Loucy (cell line): ENCODE results near the gene CAMTA1.

ENCODE experiments used
- EZH2phosphoT487 ChIP-seq: fragments of 200-600 bp; IDR thresholded peaks from 2 replicates; pipeline ENCODE4 v1.6.1; 2018; ENCODE audit warnings: antibody characterized with exemption, mild to moderate bottlenecking, moderate library complexity, borderline replicate concordance
- TF ChIP-seq, protein P1 (sequence below): fragments of 200-600 bp; sonication (generic); conservative IDR thresholded peaks from 2 replicates; pipeline ENCODE4 v1.5.1; 2014; ENCODE audit warnings: mild to moderate bottlenecking, antibody characterized with exemption, low read length

DNA sequence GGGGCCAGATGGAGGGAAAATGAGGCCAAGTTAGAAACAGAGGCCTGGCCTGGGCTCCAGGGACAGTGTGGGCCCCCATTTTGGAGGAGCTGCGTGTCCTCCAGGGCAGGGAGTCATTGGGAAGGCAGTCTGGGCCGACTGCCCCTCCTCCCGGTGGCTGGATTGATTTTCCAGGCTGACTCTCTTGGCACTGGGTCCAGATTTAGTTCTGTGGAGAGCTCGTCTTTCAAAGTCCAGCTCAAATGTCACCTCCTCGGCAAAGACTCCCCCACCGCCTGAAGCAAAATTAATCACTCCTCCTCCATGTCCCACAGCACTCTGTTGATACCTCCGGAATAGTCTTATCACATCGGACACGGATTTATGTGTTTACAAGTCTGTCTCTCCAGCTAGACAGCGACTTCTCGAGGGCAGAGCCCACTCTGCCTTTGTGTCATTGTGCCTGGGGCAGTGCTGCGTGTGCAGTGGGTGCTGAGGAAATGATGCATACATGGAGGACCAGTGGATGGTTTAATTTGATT is 175.1 kb downstream of the CAMTA1 start:
- TF ChIP-seq, protein P1, sequence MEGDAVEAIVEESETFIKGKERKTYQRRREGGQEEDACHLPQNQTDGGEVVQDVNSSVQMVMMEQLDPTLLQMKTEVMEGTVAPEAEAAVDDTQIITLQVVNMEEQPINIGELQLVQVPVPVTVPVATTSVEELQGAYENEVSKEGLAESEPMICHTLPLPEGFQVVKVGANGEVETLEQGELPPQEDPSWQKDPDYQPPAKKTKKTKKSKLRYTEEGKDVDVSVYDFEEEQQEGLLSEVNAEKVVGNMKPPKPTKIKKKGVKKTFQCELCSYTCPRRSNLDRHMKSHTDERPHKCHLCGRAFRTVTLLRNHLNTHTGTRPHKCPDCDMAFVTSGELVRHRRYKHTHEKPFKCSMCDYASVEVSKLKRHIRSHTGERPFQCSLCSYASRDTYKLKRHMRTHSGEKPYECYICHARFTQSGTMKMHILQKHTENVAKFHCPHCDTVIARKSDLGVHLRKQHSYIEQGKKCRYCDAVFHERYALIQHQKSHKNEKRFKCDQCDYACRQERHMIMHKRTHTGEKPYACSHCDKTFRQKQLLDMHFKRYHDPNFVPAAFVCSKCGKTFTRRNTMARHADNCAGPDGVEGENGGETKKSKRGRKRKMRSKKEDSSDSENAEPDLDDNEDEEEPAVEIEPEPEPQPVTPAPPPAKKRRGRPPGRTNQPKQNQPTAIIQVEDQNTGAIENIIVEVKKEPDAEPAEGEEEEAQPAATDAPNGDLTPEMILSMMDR: no peak
- no peak for TF ChIP-seq EZH2phosphoT487
